ENCODE results near the gene RNGTT. TPM values are rescaled to one million over a fixed set of nuclear protein-coding genes. Genes with fewer than 3 reads are reported as not detected.

RNGTT gene
- total RNA-seq, 1 experiment from 2014 or later, result 15.7 TPM

- intact Hi-C loops (cut with micrococcal nuclease), result no loop called here
- no peaks in the 10 kb centered on the region for H3K9me2 ChIP-seq (replicated peaks; ENCODE audit: low read length)
- no peak overlapping the region for H2AFZ ChIP-seq (ENCODE audit: low read length)
- ChIA-PET CTCF (interaction anchor here (0.6 kb wide), 1 partner anchor 203 kb away, joined by 4 read pairs; no protein-coding TSS in a partner anchor), POLR2A (ENCODE audit: unreplicated experiment) (no interaction called here)
- no TSS peak for BruUV-seq (replicated peaks)
- TF ChIP-seq EZH2 (IDR thresholded peaks at IDR 0.05; ENCODE audit: low read length, unreplicated experiment) (no peak), CTCF (conservative IDR thresholded peaks at IDR 0.05; ENCODE audit: low read depth, low read length) (no peak), EZH2phosphoT487 (IDR thresholded peaks at IDR 0.05; ENCODE audit: borderline replicate concordance, low read length) (no peak)
- no peaks in the 10 kb centered on the region for H3F3A ChIP-seq (ENCODE audit: low read length, unreplicated experiment)
- no peaks in the 10 kb centered on the region for H4K20me1 ChIP-seq (ENCODE audit: low read length)
- H3K9ac ChIP-seq (ENCODE audit: low read length), result no peak overlapping the region
- H3K4me3 ChIP-seq (ENCODE audit: low read length), result no peak overlapping the region
- no peaks in the 10 kb centered on the region for H3K36me3 ChIP-seq (ENCODE audit: low read depth, low read length)
- H3K9me3 ChIP-seq (ENCODE audit: low read length), result no peaks in the 10 kb centered on the region
- H3K4me2 ChIP-seq (ENCODE audit: low read length), result no peak overlapping the region
- H3K79me2 ChIP-seq (ENCODE audit: low read length), result no peaks in the 10 kb centered on the region
- no peaks in the 10 kb centered on the region for H3K27me3 ChIP-seq (ENCODE audit: low read length)
- H3K27ac ChIP-seq (ENCODE audit: low read length), result no peak overlapping the region
- no peak for DNase-seq
- no peak for ATAC-seq
- H3K4me1 ChIP-seq (ENCODE audit: insufficient read depth, low read length), result no peaks in the 10 kb centered on the region
Measured at GRCh38 chr6:88698661-88699060, 264.8 kb downstream of the RNGTT start.

GRCh38 chr6:88695937-88696336, 267.5 kb downstream of the RNGTT start:
- Histone ChIP-seq H4K20me1 (ENCODE audit: low read length) (no peaks in the 10 kb centered on the region), H3K4me1 (ENCODE audit: insufficient read depth, low read length) (no peaks in the 10 kb centered on the region), H3K9ac (ENCODE audit: low read length) (no peak overlapping the region), H3K4me3 (ENCODE audit: low read length) (no peak overlapping the region), H3K9me2 (replicated peaks; ENCODE audit: low read length) (no peaks in the 10 kb centered on the region), H3K36me3 (ENCODE audit: low read depth, low read length) (no peaks in the 10 kb centered on the region), H2AFZ (ENCODE audit: low read length) (no peak overlapping the region), H3F3A (ENCODE audit: low read length, unreplicated experiment) (no peaks in the 10 kb centered on the region), H3K27ac (ENCODE audit: low read length) (no peak overlapping the region), H3K79me2 (ENCODE audit: low read length) (no peaks in the 10 kb centered on the region), H3K4me2 (ENCODE audit: low read length) (no peak overlapping the region), H3K27me3 (ENCODE audit: low read length) (no peaks in the 10 kb centered on the region), H3K9me3 (ENCODE audit: low read length) (no peaks in the 10 kb centered on the region)
- TF ChIP-seq CTCF (conservative IDR thresholded peaks at IDR 0.05; ENCODE audit: low read depth, low read length) (no peak), EZH2 (IDR thresholded peaks at IDR 0.05; ENCODE audit: low read length, unreplicated experiment) (no peak), EZH2phosphoT487 (IDR thresholded peaks at IDR 0.05; ENCODE audit: borderline replicate concordance, low read length) (no peak)
- BruUV-seq (replicated peaks), result no TSS peak
- CTCF ChIA-PET, result no interaction called here
- intact Hi-C loops (cut with micrococcal nuclease), result no loop called here
- ATAC-seq (no peak), DNase-seq (no peak)
- POLR2A ChIA-PET (ENCODE audit: unreplicated experiment), result no interaction called here

GRCh38 chr6:88683734-88684133, 279.7 kb downstream of the RNGTT start:
- H2AFZ ChIP-seq (ENCODE audit: low read length), result no peak overlapping the region
- no peak overlapping the region for H3K4me2 ChIP-seq (ENCODE audit: low read length)
- CTCF ChIA-PET, result no interaction called here
- H3K4me1 ChIP-seq (ENCODE audit: insufficient read depth, low read length), result 0 out of 2 replicates have a peak, but pooled peaks cover 4% of the 10 kb centered on the region
- DNase-seq (peak; percentile 15), ATAC-seq (peak; percentile 48; the same call in 1 of the 2 replicates)
- no peak overlapping the region for H3K27ac ChIP-seq (ENCODE audit: low read length)
- TF ChIP-seq CTCF (conservative IDR thresholded peaks at IDR 0.05; ENCODE audit: low read depth, low read length) (no peak), EZH2phosphoT487 (IDR thresholded peaks at IDR 0.05; ENCODE audit: borderline replicate concordance, low read length) (no peak), EZH2 (IDR thresholded peaks at IDR 0.05; ENCODE audit: low read length, unreplicated experiment) (no peak)
- no peak overlapping the region for H3K9ac ChIP-seq (ENCODE audit: low read length)
- no peaks in the 10 kb centered on the region for H3K27me3 ChIP-seq (ENCODE audit: low read length)
- no peaks in the 10 kb centered on the region for H3K9me3 ChIP-seq (ENCODE audit: low read length)
- H3K79me2 ChIP-seq (ENCODE audit: low read length), result no peaks in the 10 kb centered on the region
- POLR2A ChIA-PET (ENCODE audit: unreplicated experiment), result no interaction called here
- intact Hi-C loops (cut with micrococcal nuclease), result no loop called here
- H4K20me1 ChIP-seq (ENCODE audit: low read length), result no peaks in the 10 kb centered on the region
- H3K36me3 ChIP-seq (ENCODE audit: low read depth, low read length), result no peaks in the 10 kb centered on the region
- H3K9me2 ChIP-seq (replicated peaks; ENCODE audit: low read length), result no peaks in the 10 kb centered on the region
- H3F3A ChIP-seq (ENCODE audit: low read length, unreplicated experiment), result no peaks in the 10 kb centered on the region
- no peak overlapping the region for H3K4me3 ChIP-seq (ENCODE audit: low read length)
- no TSS peak for BruUV-seq (replicated peaks)

Measured in PC-3 (cell line).